GM23338 (cell line): ENCODE results near the gene POLK.

Experiments used
- EZH2 ChIP-seq: fragments of 200-600 bp; sonication (generic); IDR thresholded peaks from one replicate; pipeline ENCODE4 v1.8.0; 2017; ENCODE audit warnings: antibody characterized with exemption, mild to moderate bottlenecking, low read depth; ENCODE audit not compliant: unreplicated experiment
- POLR2AphosphoS5 ChIP-seq: IDR thresholded peaks from 2 replicates; pipeline ENCODE4 v1.6.1; 2016; ENCODE audit warnings: antibody characterized with exemption, low read depth
- ZNF114 ChIP-seq: fragments of 250-450 bp; sonication (Bioruptor Pico); IDR thresholded peaks from 2 replicates; pipeline ENCODE4 v1.5.0; 2020; ENCODE audit warnings: mild to moderate bottlenecking, moderate library complexity
- TF ChIP-seq, protein P1 (sequence below), 2 experiments: fragments of 200-600 bp in 1 of 2; sonication (generic) in 1 of 2; conservative IDR thresholded peaks; 2 replicates each; pipeline versions ENCODE4 v1.5.1 to v1.6.1; 2016 to 2017; ENCODE audit warnings: antibody characterized with exemption in 2 of 2, low read depth in 2 of 2, mild to moderate bottlenecking in 2 of 2, moderate library complexity in 1 of 2
- TF ChIP-seq, protein P2 (sequence below): IDR thresholded peaks from one replicate; pipeline ENCODE4 v1.6.1; 2018; ENCODE audit warnings: antibody characterized with exemption; ENCODE audit not compliant: unreplicated experiment

DNA sequence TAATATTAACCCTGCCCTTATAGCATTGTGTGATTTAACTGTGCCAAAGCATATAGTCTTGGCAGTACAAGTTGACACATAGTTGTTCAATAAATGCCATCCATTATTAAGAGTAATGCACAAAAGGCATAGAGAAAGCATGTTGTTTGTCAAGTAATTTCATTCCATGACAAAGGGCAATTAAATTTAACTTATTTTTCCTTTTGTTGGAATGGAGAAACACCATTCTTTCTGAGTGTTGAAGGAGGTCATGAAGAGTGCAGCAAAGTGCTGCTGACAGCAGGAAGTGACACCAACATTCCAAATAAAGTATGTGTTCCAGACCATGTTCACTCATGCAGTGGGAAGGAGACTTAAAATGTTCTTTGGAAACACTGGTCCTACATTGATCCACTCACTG lies 128.7 kb downstream of the POLK start:
- no peak for TF ChIP-seq ZNF114 (CRISPR knock-in tag)
- TF ChIP-seq, protein P1, sequence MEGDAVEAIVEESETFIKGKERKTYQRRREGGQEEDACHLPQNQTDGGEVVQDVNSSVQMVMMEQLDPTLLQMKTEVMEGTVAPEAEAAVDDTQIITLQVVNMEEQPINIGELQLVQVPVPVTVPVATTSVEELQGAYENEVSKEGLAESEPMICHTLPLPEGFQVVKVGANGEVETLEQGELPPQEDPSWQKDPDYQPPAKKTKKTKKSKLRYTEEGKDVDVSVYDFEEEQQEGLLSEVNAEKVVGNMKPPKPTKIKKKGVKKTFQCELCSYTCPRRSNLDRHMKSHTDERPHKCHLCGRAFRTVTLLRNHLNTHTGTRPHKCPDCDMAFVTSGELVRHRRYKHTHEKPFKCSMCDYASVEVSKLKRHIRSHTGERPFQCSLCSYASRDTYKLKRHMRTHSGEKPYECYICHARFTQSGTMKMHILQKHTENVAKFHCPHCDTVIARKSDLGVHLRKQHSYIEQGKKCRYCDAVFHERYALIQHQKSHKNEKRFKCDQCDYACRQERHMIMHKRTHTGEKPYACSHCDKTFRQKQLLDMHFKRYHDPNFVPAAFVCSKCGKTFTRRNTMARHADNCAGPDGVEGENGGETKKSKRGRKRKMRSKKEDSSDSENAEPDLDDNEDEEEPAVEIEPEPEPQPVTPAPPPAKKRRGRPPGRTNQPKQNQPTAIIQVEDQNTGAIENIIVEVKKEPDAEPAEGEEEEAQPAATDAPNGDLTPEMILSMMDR (conservative IDR thresholded peaks at IDR 0.05; ENCODE audit: low read depth in 2 of 2) = no peak
- TF ChIP-seq EZH2 = no peak
- TF ChIP-seq, protein P2, sequence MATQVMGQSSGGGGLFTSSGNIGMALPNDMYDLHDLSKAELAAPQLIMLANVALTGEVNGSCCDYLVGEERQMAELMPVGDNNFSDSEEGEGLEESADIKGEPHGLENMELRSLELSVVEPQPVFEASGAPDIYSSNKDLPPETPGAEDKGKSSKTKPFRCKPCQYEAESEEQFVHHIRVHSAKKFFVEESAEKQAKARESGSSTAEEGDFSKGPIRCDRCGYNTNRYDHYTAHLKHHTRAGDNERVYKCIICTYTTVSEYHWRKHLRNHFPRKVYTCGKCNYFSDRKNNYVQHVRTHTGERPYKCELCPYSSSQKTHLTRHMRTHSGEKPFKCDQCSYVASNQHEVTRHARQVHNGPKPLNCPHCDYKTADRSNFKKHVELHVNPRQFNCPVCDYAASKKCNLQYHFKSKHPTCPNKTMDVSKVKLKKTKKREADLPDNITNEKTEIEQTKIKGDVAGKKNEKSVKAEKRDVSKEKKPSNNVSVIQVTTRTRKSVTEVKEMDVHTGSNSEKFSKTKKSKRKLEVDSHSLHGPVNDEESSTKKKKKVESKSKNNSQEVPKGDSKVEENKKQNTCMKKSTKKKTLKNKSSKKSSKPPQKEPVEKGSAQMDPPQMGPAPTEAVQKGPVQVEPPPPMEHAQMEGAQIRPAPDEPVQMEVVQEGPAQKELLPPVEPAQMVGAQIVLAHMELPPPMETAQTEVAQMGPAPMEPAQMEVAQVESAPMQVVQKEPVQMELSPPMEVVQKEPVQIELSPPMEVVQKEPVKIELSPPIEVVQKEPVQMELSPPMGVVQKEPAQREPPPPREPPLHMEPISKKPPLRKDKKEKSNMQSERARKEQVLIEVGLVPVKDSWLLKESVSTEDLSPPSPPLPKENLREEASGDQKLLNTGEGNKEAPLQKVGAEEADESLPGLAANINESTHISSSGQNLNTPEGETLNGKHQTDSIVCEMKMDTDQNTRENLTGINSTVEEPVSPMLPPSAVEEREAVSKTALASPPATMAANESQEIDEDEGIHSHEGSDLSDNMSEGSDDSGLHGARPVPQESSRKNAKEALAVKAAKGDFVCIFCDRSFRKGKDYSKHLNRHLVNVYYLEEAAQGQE = no peak
- TF ChIP-seq POLR2AphosphoS5 = no peak
